ENCODE results near the gene PRDM2.

- TF ChIP-seq CTCF (IDR thresholded peaks at IDR 0.05), result no peak
- TF ChIP-seq POLR2A (IDR thresholded peaks at IDR 0.05), result no peak
Measured at GRCh38 chr1:13722808-13723360, 22.9 kb downstream of the PRDM2 start.

Data from sigmoid colon (tissue), 3 donors.